Skeletal muscle tissue (tissue), 4 donors: Measurements from ENCODE around the gene HOOK2. TPM values are rescaled to one million over a fixed set of nuclear protein-coding genes. Genes with fewer than 3 reads are reported as not detected.
A peak's percentile ranks its signal among the peaks of the same experiment; 100 is the strongest.
"Not testable (repeated sequence)": the region's sequence is repeated elsewhere in the genome, so short reads cannot be mapped to it uniquely, and the experiment has no call there.

ENCODE experiments used
- H3K27ac ChIP-seq: one replicate; pipeline ENCODE4 v1.7.0; 2013; ENCODE audit warnings: mild to moderate bottlenecking, low read depth, low read length, inconsistent platforms
- H3K27me3 ChIP-seq, 3 donors: one replicate each; pipeline ENCODE4 v1.7.0; 2013; ENCODE audit warnings: low read length in 3 of 3; ENCODE audit not compliant: control insufficient read depth in 3 of 3, insufficient read depth in 3 of 3
- H3K36me3 ChIP-seq, 3 donors: one replicate each; pipeline ENCODE4 v1.7.0; 2013; ENCODE audit warnings: low read length in 3 of 3; ENCODE audit not compliant: control insufficient read depth in 3 of 3, insufficient read depth in 3 of 3
- H3K4me1 ChIP-seq, 3 donors: one replicate each; pipeline ENCODE4 v1.7.0; 2013; ENCODE audit warnings: low read length in 3 of 3, mild to moderate bottlenecking in 3 of 3; ENCODE audit not compliant: control insufficient read depth in 3 of 3, insufficient read depth in 3 of 3
- H3K4me3 ChIP-seq, 3 donors: one replicate each; pipeline ENCODE4 v1.7.0; 2013; ENCODE audit warnings: low read length in 3 of 3
- H3K9ac ChIP-seq, 3 donors: one replicate each; pipeline ENCODE4 v1.7.0; 2013; ENCODE audit warnings: low read length in 3 of 3, mild to moderate bottlenecking in 3 of 3, moderate library complexity in 2 of 3, low read depth in 1 of 3
- H3K9me3 ChIP-seq, 3 donors: one replicate each; pipeline ENCODE4 v1.7.0; 2013; ENCODE audit warnings: low read length in 3 of 3; ENCODE audit not compliant: control insufficient read depth in 3 of 3
- total RNA-seq: library from RNA; depleted of rRNA; stranded (reverse); fragments of >200 nt; gene quantifications from one replicate; pipeline ENCODE4 v1.2.3, GENCODE V29; 2014
- donor health status: Osteomylitis.

The HOOK2 gene, protein sequence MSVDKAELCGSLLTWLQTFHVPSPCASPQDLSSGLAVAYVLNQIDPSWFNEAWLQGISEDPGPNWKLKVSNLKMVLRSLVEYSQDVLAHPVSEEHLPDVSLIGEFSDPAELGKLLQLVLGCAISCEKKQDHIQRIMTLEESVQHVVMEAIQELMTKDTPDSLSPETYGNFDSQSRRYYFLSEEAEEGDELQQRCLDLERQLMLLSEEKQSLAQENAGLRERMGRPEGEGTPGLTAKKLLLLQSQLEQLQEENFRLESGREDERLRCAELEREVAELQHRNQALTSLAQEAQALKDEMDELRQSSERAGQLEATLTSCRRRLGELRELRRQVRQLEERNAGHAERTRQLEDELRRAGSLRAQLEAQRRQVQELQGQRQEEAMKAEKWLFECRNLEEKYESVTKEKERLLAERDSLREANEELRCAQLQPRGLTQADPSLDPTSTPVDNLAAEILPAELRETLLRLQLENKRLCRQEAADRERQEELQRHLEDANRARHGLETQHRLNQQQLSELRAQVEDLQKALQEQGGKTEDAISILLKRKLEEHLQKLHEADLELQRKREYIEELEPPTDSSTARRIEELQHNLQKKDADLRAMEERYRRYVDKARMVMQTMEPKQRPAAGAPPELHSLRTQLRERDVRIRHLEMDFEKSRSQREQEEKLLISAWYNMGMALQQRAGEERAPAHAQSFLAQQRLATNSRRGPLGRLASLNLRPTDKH
- total RNA-seq, result 13.6 TPM

DNA sequence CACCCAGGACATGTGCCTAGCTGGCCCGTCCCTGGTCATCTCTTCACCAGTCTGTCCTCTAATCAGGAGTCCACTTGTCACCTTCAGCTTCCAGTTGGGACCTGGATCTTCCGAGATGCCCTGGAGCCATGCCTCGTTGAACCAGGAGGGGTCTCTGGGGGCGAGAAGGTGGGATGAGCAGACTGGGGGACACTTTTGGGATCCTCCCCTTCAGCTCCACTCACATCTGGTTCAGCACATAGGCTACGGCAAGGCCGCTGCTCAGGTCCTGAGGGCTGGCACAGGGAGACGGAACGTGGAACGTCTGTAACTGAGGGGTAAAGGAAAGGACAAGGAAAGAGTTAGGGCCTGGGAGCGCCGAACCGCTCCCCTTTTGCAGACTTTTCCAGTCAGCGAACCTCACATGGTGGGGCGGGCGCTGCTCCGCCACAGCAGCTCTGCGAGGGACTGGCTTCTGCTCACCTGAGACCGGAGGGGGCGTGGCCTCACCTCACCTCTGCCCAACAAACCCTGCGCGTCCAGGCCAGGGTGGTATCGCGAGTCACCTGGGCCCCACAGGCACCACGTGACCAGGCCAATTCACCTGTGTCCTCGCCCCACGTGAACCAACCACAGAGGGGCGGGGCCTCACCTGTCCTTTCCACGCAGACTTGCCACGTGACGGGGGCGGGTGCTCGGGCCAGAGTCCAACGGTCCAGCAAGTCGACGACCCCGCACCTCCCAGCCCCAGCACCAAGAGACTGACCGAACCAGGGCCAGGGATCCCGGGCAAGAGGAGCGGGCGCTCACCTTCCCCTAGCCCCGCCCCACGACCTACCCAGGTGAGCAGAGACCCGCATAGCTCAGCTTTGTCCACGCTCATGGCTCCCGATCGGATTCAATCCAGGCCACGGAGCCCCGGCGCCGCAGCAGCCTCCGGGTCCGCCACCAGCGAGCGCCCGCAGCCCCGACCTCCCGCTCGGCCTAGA lies at the start of gene HOOK2:
Gene HOOK2, minus strand, starts transcription at position 965 of the 968 bp plus-strand sequence. Its CDS starts 103 bp downstream, at position 862.
- Histone ChIP-seq H3K4me1 (peaks cover 60 to 74% (median 74%) of the 10 kb centered on the region in 3 donors), H3K4me3 (peak within 1 kb of the TSS; percentile 78 to 89 (median 88)), H3K27me3 (no peaks in the 10 kb centered on the region), H3K36me3 (peaks cover 5 to 13% (median 12%) of the 10 kb centered on the region in 3 donors), H3K27ac (peak within 1 kb of the TSS; percentile 85), H3K9ac (peak within 1 kb of the TSS; percentile 84 to 94 (median 91)), H3K9me3 (no peaks in the 10 kb centered on the region)

DNA sequence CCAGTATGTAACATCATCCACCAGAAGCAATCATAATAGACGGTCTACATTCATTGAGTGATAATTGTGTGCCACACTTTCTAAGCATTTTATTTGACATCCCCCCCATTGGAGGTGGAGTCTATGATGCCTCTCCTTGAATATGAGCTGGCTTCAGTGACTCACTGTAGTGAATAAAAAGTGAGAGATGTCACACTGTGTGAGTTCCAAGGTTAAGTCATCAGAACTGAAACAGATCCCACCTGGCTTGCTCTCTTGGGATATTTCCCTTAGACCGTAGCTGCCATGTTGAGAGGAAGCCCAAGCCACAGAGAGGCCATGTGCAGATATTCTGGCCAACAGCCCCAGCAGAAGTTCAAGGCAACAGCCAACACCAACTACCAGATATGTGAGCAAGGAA lies 46.4 kb upstream of the HOOK2 start:
- Histone ChIP-seq H3K4me3 (no peak overlapping the region), H3K36me3 (no peaks in the 10 kb centered on the region), H3K9ac (no peak overlapping the region), H3K4me1 (no peaks in the 10 kb centered on the region), H3K27me3 (peaks cover 14 to 33% (median 19%) of the 10 kb centered on the region in 3 donors), H3K9me3 (no peaks in the 10 kb centered on the region), H3K27ac (no peak overlapping the region)

DNA sequence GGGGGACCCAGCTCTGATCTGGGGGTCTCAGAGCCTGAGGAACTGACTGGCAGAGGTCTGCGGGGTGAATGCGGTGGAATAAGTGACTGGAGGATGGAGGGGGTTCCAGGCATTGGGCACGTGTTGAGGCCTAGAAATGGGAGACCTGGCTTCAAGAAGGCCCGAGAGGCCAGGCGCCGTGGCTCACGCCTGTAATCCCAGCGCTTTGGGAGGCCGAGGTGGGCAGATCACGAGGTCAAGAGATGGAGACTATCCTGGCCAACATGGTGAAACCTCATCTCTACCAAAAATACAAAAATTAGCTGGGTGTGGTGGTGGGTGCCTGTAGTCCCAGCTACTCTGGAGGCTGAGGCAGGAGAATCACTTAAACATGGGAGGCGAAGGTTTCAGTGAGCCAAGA lies 42.5 kb upstream of the HOOK2 start:
- not testable (repeated sequence) for H3K9me3 ChIP-seq, H3K4me3 ChIP-seq, H3K27me3 ChIP-seq, H3K36me3 ChIP-seq, H3K4me1 ChIP-seq, H3K9ac ChIP-seq, H3K27ac ChIP-seq

DNA sequence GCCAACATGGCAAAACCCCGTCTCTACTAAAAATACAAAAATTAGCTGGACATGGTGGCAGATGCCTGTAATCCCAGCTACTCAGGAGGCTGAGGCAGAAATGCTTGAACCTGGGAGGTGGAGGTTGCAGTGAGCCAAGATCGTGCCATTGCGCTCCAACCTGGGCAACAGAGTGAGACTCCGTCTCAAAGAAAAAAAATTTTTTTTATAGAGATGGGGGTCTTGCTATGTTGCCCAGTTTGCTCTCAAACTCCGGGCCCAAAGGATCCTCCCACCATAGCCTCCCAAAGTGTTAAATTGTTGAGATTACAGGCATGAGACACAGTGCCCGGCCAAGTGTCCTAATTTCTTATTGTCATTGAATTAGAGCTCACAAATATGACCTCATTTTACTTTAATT lies 41.8 kb upstream of the HOOK2 start:
- H3K4me3 ChIP-seq, H3K27me3 ChIP-seq, H3K9me3 ChIP-seq, H3K4me1 ChIP-seq, H3K9ac ChIP-seq, H3K27ac ChIP-seq, H3K36me3 ChIP-seq: not testable (repeated sequence)

DNA sequence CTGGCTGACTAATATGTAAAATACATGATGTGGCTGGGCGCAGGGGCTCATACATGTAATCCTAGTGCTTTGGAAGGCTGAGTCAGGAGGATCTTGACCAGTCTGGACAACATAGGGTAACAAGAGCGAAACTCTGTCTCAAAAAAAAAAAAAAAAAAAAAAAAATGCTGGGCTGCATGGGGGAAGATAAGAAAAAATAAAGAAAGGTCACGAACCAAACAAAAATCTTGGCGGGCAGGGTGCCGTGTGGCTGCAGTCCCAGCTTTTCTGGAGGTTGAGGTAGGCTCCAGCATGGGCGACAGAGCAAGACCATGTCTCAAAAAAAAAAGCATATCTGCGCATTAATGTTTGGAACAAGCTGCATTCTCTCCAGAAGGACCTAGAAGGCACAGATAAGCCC lies 39.7 kb upstream of the HOOK2 start:
- Histone ChIP-seq H3K9me3 (no peaks in the 10 kb centered on the region), H3K36me3 (peaks cover 2 to 6% (median 5%) of the 10 kb centered on the region in 3 donors), H3K9ac (no peak overlapping the region), H3K27me3 (no peaks in the 10 kb centered on the region), H3K27ac (no peak overlapping the region), H3K4me3 (no peak overlapping the region), H3K4me1 (no peaks in the 10 kb centered on the region)

DNA sequence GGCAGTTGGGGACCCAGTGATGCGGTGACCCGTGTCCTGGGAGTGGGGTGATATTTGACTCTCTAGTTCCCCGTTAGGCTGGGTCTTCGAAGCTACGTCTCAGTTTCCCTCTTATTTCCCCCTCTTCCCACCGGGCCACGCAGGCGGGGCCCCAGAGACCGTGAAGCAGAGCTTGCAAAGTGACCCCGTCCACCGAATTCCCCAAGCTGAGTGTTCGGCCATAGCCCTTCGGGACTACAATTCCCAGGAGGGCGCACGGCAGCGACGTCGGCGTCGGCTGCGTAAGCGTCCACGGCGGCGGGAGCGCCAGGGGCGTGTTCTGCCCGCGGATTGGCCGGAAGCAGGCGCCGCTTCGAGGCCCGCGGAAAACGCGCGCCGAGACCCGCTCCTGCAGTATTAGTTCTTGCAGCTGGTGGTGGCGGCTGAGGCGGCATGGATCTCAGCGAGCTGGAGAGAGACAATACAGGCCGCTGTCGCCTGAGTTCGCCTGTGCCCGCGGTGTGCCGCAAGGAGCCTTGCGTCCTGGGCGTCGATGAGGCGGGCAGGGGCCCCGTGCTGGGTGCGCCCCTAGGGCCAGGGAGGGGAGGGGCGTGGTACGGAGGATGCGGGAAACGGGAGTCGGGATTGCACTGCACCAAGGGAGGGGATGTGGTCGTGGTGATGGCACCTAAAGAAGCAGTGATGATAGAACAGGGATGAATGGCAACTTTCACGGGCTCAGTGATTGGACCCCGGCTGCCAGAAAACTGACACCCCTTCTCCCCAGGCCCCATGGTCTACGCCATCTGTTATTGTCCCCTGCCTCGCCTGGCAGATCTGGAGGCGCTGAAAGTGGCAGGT lies 31.1 kb upstream of the HOOK2 start, which contains the start of gene RNASEH2A:
Gene RNASEH2A, plus strand, starts transcription at position 343 of the 840 bp plus-strand sequence. Its CDS starts 90 bp downstream, at position 433.
- H3K4me3 ChIP-seq, result peak within 1 kb of the TSS; percentile 65 to 89 (median 81)
- H3K36me3 ChIP-seq, result peaks cover 4 to 6% (median 6%) of the 10 kb centered on the region in 3 donors
- H3K9me3 ChIP-seq, result no peaks in the 10 kb centered on the region
- H3K27me3 ChIP-seq, result no peaks in the 10 kb centered on the region
- peak within 1 kb of the TSS; percentile 50 for H3K27ac ChIP-seq
- H3K9ac ChIP-seq, result peak within 1 kb of the TSS; percentile 75 to 82 (median 79)
- H3K4me1 ChIP-seq, result peaks cover 19 to 24% (median 20%) of the 10 kb centered on the region in 3 donors

DNA sequence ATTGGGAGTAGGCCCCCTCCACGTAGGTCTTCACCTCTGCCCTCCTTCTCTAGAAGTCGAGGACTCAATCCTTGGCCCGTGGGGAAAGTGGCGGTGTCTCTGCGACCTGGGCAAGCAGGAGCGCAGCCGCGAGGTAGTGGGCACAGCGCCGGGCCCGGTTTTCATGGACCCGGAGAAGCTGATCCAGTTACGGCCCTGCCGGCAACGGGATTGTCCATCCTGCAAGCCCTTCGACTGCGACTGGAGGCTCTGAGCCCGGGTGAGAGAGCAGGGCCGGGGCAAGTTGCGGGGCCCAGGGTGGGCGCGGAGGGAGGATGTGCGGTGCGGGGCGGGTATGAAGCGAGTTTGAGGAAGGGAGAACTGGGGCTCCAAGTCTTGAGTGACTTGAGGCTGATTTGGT lies 28.7 kb upstream of the HOOK2 start:
- H3K27ac ChIP-seq, result no peak overlapping the region
- peaks cover 31 to 46% (median 33%) of the 10 kb centered on the region in 3 donors for H3K4me1 ChIP-seq
- H3K9me3 ChIP-seq, result no peaks in the 10 kb centered on the region
- H3K9ac ChIP-seq, result no peak overlapping the region
- no peak overlapping the region for H3K4me3 ChIP-seq
- H3K27me3 ChIP-seq, result no peaks in the 10 kb centered on the region
- peaks cover 15 to 19% (median 16%) of the 10 kb centered on the region in 3 donors for H3K36me3 ChIP-seq

DNA sequence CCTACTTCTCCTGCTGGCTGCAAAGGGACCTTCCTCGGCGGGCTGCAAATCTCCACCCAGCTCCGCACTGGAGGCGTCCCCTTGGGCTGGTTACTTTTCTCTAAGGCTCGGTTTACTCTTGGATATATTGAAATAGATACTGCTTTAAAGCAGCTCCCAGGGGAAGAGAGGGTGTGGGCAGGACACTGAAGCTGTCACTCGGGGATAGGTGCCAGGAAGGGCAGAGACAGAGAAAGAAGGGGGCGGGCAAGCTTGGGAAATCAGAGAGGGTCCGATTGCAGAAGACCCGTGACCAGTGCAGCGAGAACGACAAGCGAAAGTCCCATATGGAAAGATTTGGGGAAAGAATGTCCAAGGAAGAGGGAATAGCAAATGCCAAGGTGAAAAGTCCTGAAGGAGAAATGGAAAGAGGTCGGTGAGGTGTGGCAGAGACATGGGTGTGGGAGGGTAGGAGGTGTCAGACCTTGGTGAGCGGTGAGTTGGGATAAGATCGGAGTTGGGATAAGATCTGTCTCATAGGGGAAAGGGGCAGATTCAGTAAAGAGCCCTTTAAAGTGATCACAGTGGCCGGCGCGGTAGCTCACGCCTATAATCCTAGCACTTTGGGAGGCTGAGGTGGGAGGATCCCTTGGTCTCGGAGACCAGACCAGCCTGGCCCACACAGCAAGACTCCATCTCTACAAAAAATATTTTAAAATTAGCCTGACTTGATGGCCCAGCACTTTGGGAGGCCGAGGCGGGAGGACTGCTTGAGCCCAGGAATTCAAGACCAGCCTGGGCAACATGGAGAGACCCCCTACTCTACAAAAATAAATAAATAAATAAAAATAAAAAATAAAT lies 27.1 kb upstream of the HOOK2 start:
- Histone ChIP-seq H3K9ac (peak overlapping the region; percentile 93 to 99 (median 97)), H3K4me1 (peaks cover 31 to 46% (median 33%) of the 10 kb centered on the region in 3 donors), H3K27me3 (no peaks in the 10 kb centered on the region), H3K4me3 (peak overlapping the region; percentile 94 to 99 (median 98)), H3K9me3 (no peaks in the 10 kb centered on the region), H3K36me3 (peaks cover 16 to 20% (median 18%) of the 10 kb centered on the region in 3 donors), H3K27ac (no peak overlapping the region)
